Measurements from ENCODE around the gene HNRNPA2B1.

HNRNPA2B1 gene

DNA sequence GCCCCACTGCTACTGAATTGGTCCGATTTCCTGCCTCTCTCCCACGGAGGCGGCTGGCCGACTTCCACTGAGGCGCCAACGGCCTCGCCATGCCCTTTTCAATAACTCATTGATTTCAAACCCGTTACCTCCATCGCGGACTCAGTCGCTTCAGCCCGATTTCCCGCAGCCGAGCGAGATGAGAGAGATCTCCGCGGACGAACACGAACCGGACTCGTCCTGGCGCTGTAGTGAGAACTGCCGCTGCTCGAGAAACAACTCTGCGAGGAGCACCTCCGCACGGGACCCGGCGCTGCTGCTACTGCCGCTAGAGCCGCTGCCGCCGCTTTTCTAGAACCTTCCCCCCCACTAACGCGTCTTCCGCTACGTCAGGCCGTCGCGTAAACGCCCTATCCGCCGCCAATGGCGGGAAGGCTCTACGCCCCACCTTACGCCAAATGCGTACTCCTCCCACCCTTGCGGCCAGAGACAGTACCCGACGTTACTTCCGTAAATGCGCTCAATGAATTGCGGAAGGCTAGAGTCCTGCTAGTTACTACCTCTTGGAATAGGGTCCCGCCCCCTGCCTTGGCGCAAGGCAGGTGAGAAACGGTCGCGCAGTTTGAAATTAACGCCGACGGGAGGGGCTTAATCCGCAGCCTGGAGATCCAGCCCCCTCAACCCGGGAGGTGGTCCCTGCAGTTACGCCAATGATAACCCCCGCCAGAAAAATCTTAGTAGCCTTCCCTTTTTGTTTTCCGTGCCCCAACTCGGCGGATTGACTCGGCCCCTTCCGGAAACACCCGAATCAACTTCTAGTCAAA is at the start of gene HNRNPA2B1:
TSS of gene HNRNPA2B1 (minus strand) at position 303 of the 803 bp plus-strand sequence. CDS start at position 134, 169 bp downstream.
- Histone ChIP-seq H3K4me3 (ENCODE audit: low read length) (peak within 1 kb of the TSS; percentile 96), H3K9me3 (replicated peaks; ENCODE audit: insufficient read depth, low read length) (no peaks in the 10 kb centered on the region), H3K4me1 (ENCODE audit: low read length) (peaks cover 24% of the 10 kb centered on the region), H3K36me3 (replicated peaks; ENCODE audit: insufficient read depth, low read length) (peaks cover 36% of the 10 kb centered on the region), H3K27ac (ENCODE audit: low read length) (peak within 1 kb of the TSS; percentile 98), H3K79me2 (ENCODE audit: low read length) (peaks cover 90% of the 10 kb centered on the region), H4K20me1 (ENCODE audit: insufficient read depth, low read length) (peaks cover 65% of the 10 kb centered on the region), H2AFZ (ENCODE audit: low read length) (peak within 1 kb of the TSS; percentile 49; the same call in 1 of the 2 replicates), H3K4me2 (ENCODE audit: low read depth, low read length) (peak within 1 kb of the TSS; percentile 70), H3K9ac (ENCODE audit: low read length) (peak within 1 kb of the TSS; percentile 98), H3K9me2 (replicated peaks; ENCODE audit: insufficient read depth, low read length) (no peaks in the 10 kb centered on the region), H3K27me3 (replicated peaks; ENCODE audit: insufficient read depth, low read length) (no peaks in the 10 kb centered on the region), H3F3A (ENCODE audit: insufficient read depth, low read length) (peaks cover 46% of the 10 kb centered on the region)
- DNase-seq, result peak; percentile 99
- TF ChIP-seq EZH2 (optimal IDR thresholded peaks at IDR 0.05; ENCODE audit: low read depth, low read length) (no peak), EZH2phosphoT487 (IDR thresholded peaks at IDR 0.05; ENCODE audit: low read length) (no peak)
- TF ChIP-seq, protein P1, sequence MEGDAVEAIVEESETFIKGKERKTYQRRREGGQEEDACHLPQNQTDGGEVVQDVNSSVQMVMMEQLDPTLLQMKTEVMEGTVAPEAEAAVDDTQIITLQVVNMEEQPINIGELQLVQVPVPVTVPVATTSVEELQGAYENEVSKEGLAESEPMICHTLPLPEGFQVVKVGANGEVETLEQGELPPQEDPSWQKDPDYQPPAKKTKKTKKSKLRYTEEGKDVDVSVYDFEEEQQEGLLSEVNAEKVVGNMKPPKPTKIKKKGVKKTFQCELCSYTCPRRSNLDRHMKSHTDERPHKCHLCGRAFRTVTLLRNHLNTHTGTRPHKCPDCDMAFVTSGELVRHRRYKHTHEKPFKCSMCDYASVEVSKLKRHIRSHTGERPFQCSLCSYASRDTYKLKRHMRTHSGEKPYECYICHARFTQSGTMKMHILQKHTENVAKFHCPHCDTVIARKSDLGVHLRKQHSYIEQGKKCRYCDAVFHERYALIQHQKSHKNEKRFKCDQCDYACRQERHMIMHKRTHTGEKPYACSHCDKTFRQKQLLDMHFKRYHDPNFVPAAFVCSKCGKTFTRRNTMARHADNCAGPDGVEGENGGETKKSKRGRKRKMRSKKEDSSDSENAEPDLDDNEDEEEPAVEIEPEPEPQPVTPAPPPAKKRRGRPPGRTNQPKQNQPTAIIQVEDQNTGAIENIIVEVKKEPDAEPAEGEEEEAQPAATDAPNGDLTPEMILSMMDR (IDR thresholded peaks at IDR 0.05; ENCODE audit: low read length), result no peak

DNA sequence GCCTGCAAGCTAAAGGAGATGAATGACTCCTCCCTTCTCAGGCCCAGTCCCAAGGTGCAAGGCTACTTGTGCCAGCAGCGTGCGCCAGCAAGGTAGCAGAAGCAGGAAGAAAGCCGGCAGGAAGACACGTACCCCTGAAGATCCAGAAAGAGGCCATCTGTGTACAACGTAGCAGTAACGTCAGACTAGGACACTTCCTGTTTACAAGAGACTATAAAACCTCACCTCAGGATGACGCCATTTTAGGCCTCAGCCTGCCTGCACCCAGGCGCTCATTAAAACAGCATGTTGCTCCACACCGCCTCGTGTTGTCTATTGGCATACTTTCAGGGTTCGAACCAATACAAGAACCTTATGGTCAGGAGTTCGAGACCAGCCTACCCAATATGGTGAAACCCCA is 49.7 kb upstream of the HNRNPA2B1 start:
- H3F3A ChIP-seq (ENCODE audit: insufficient read depth, low read length), result no peaks in the 10 kb centered on the region
- TF ChIP-seq, protein P1 (IDR thresholded peaks at IDR 0.05; ENCODE audit: low read length), result no peak
- TF ChIP-seq EZH2 (optimal IDR thresholded peaks at IDR 0.05; ENCODE audit: low read depth, low read length) (no peak), EZH2phosphoT487 (IDR thresholded peaks at IDR 0.05; ENCODE audit: low read length) (no peak)
- H2AFZ ChIP-seq (ENCODE audit: low read length), result no peak overlapping the region

DNA sequence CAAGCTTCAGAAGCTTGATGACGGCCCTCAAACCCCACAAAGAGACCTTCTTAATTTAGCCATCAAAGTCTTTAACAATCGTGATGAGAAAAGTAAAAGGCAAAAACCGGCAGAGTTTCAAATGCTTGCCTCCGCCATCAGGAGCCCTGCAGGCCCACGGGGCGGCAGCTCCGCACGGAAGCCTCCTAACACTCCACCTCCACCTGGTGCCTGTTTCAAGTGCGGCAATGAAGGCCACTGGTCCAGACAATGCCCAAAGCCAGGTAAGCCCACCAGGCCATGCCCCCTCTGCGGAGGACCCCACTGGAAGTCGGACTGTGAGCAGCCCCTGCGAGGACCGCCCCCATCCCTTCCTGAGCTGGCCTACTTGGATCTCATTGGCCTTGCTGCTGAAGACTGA is 44.6 kb upstream of the HNRNPA2B1 start:
- Histone ChIP-seq H3K4me1 (ENCODE audit: low read length) (no peaks in the 10 kb centered on the region), H3K4me2 (ENCODE audit: low read depth, low read length) (no peak overlapping the region), H3K27ac (ENCODE audit: low read length) (no peak overlapping the region), H4K20me1 (ENCODE audit: insufficient read depth, low read length) (no peaks in the 10 kb centered on the region), H3K9me2 (replicated peaks; ENCODE audit: insufficient read depth, low read length) (no peaks in the 10 kb centered on the region), H3K36me3 (replicated peaks; ENCODE audit: insufficient read depth, low read length) (no peaks in the 10 kb centered on the region), H3F3A (ENCODE audit: insufficient read depth, low read length) (no peaks in the 10 kb centered on the region), H3K4me3 (ENCODE audit: low read length) (no peak overlapping the region), H3K9ac (ENCODE audit: low read length) (no peak overlapping the region), H2AFZ (ENCODE audit: low read length) (no peak overlapping the region), H3K27me3 (replicated peaks; ENCODE audit: insufficient read depth, low read length) (no peaks in the 10 kb centered on the region), H3K9me3 (replicated peaks; ENCODE audit: insufficient read depth, low read length) (no peaks in the 10 kb centered on the region), H3K79me2 (ENCODE audit: low read length) (no peaks in the 10 kb centered on the region)
- no peak for DNase-seq
- TF ChIP-seq EZH2phosphoT487 (IDR thresholded peaks at IDR 0.05; ENCODE audit: low read length), result no peak

More for the DNA sequence above, 49.7 kb upstream of the HNRNPA2B1 start:
- no peaks in the 10 kb centered on the region for H3K9me2 ChIP-seq (replicated peaks; ENCODE audit: insufficient read depth, low read length)
- no peaks in the 10 kb centered on the region for H3K27me3 ChIP-seq (replicated peaks; ENCODE audit: insufficient read depth, low read length)
- no peaks in the 10 kb centered on the region for H4K20me1 ChIP-seq (ENCODE audit: insufficient read depth, low read length)
- H3K4me2 ChIP-seq (ENCODE audit: low read depth, low read length), result no peak overlapping the region
- no peak overlapping the region for H3K27ac ChIP-seq (ENCODE audit: low read length)
- H3K36me3 ChIP-seq (replicated peaks; ENCODE audit: insufficient read depth, low read length), result no peaks in the 10 kb centered on the region
- no peak overlapping the region for H3K4me3 ChIP-seq (ENCODE audit: low read length)
- H3K79me2 ChIP-seq (ENCODE audit: low read length), result no peaks in the 10 kb centered on the region
- DNase-seq, result no peak
- no peaks in the 10 kb centered on the region for H3K4me1 ChIP-seq (ENCODE audit: low read length)
- no peaks in the 10 kb centered on the region for H3K9me3 ChIP-seq (replicated peaks; ENCODE audit: insufficient read depth, low read length)
- H3K9ac ChIP-seq (ENCODE audit: low read length), result no peak overlapping the region

DNA sequence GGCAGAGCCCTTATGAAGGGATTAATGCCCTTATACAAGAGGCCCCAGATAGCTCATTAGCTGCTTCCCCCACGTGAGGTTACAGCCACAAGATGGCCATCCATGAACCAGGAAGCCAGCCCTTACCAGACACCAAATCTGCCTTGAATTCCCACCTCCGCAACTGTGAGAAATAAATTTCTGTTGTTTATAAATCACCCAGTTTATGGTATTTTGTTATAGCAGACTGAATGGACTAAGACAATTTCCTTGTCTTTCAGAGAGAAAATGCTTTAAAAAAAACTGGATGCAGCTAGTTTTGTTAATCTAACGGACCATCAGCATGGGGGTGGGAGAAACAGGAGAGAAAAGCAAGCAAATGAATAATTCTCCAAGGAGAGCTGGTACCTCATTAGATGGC is 37.5 kb upstream of the HNRNPA2B1 start:
- no peak overlapping the region for H3K4me2 ChIP-seq (ENCODE audit: low read depth, low read length)
- H3K4me3 ChIP-seq (ENCODE audit: low read length), result no peak overlapping the region
- H4K20me1 ChIP-seq (ENCODE audit: insufficient read depth, low read length), result no peaks in the 10 kb centered on the region
- H3K27ac ChIP-seq (ENCODE audit: low read length), result no peak overlapping the region
- no peak for DNase-seq
- no peaks in the 10 kb centered on the region for H3K4me1 ChIP-seq (ENCODE audit: low read length)
- H3K79me2 ChIP-seq (ENCODE audit: low read length), result no peaks in the 10 kb centered on the region
- H3F3A ChIP-seq (ENCODE audit: insufficient read depth, low read length), result no peaks in the 10 kb centered on the region
- H3K9me3 ChIP-seq (replicated peaks; ENCODE audit: insufficient read depth, low read length), result no peaks in the 10 kb centered on the region
- no peak overlapping the region for H2AFZ ChIP-seq (ENCODE audit: low read length)
- H3K36me3 ChIP-seq (replicated peaks; ENCODE audit: insufficient read depth, low read length), result no peaks in the 10 kb centered on the region
- no peaks in the 10 kb centered on the region for H3K27me3 ChIP-seq (replicated peaks; ENCODE audit: insufficient read depth, low read length)
- no peak overlapping the region for H3K9ac ChIP-seq (ENCODE audit: low read length)
- TF ChIP-seq EZH2 (optimal IDR thresholded peaks at IDR 0.05; ENCODE audit: low read depth, low read length), result no peak
- no peak for TF ChIP-seq EZH2phosphoT487 (IDR thresholded peaks at IDR 0.05; ENCODE audit: low read length)
- TF ChIP-seq, protein P1 (IDR thresholded peaks at IDR 0.05; ENCODE audit: low read length), result no peak
- no peaks in the 10 kb centered on the region for H3K9me2 ChIP-seq (replicated peaks; ENCODE audit: insufficient read depth, low read length)

Measured in MM.1S (cell line).